GM11168 (cell line): ENCODE data around the gene DES.
"Not testable (repeated sequence)": the region's sequence is repeated elsewhere in the genome, so short reads cannot be mapped to it uniquely, and the experiment has no call there.

Experiments used
- in situ Hi-C: fragments of 300-500 bp; cut with MboI; formaldehyde crosslinking; loops from one replicate; pipeline ENCODE4 v1.12.0; 2022; ENCODE audit warnings: low sequenced_read_pairs; ENCODE audit not compliant: unreplicated experiment

The DES gene

DNA sequence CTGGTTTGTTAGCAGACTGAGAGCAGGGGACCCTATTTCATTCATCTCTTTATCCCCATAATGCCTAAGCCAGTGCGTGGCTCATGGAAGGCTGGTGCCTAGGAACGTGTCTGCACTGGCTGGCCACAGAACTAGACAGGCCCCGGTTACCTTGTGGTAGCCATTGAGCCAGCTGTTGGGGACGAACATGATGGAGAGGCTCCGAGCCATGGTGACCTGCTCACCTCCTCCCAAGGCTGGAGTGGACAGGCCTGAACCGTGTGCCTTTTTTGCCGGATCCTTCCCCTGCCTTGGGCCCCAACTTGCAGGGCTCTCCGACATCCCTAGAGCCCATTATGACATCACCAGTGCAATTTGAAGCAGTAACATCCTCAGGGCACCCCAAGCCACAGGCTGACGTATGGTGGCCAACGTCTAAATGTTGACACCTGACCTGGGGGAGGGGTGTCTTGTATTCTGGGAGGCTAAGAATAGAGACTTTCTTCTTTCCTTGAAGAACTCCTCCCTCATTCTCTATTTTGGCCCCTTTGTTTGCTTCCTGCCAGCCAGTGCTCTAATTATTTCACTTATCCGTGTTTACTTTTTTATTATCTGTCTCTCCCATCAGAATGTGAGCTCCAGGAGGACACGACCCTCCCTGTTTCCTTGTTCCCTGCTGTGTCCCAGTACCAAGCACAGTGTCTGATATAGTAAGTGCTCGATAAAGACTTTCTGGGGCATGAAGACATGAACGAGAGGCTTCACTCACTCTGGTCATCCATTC, 18.3 kb upstream of the DES start:
- in situ Hi-C loops = loop anchor here (5.0 kb wide), 1 partner anchor 127 kb away; no protein-coding TSS in a partner anchor

DNA sequence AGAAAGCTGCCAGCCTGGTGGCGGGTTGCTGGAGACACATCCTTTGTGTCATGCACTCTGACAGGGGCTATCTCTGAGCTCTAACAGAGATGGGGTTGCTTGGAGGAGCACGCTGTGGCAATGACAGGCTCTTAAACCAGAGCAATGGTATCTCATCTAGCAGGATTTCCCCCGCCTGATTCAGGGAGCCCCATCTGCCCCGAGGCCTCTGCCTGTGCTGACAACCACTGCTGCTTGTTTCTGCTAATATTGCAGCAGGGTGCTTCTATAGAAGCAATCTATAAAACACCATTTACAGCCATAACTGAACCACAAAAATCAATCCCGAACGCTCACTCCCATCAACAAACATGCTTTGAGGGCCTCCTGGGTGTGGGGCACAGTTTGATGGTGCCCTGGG, 17.6 kb upstream of the DES start:
- in situ Hi-C loops = loop anchor here (5.0 kb wide), 1 partner anchor 127 kb away; no protein-coding TSS in a partner anchor

DNA sequence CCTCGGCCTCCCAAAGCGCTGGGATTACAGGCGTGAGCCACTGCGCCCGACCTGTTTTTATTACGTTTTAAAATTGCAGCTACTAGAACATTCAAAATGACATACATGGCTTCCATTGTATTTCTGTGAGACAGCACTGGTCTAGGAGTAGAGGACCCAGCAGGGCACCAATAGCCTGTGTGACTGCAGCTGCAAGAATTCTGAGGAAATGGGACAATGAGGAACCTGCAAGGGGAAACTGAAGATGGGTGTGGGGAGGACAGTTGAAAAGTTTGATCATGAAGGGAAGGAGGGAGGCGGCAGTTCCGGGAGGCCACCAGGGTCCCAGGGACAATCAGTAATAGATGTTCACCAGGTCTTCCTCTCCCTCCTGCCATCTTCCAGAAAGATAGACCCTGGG, 16.6 kb upstream of the DES start:
- in situ Hi-C loops = loop anchor here (5.0 kb wide), 1 partner anchor 126 kb away; no protein-coding TSS in a partner anchor

DNA sequence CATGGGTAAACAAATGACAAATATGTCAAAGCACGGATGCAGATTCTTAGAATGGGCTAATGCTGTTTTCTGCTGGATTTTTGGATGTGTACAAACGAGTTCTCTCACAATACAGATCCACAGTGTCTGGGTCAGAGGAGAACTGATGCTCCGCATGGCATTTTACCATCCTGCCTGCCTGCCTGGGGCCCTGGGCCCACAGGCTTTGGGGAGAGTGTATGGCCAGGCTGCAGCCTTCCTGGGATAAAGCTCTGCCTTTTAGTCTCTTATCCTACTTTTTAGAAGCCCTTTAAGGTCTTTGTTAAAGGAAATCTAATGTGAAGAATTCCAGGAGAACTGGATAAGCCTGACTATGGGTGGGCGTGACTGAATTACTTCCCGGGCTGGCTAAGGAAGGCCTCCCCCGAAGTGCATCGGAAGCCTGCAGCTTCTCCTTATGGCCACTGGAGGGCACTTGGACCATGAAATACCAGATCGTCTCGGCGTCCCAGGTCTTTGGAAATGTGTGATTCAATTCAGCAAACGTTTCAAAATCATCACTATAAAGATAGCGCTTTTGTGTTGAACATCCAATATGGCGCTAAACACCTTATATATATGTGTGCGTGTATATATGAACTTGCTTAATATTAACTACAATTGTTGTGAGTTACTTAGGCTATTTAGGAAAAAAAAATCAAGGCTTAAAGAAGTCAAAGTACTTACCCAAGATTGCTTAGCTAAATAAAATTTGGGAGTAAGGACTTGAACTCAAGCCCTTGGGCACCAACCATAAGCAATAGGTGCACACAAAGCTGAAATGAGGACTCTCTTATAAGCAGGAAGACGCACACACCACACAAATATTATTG, 15.3 kb upstream of the DES start:
- in situ Hi-C loops = loop anchor here (5.0 kb wide), 1 partner anchor 124 kb away; no protein-coding TSS in a partner anchor

DNA sequence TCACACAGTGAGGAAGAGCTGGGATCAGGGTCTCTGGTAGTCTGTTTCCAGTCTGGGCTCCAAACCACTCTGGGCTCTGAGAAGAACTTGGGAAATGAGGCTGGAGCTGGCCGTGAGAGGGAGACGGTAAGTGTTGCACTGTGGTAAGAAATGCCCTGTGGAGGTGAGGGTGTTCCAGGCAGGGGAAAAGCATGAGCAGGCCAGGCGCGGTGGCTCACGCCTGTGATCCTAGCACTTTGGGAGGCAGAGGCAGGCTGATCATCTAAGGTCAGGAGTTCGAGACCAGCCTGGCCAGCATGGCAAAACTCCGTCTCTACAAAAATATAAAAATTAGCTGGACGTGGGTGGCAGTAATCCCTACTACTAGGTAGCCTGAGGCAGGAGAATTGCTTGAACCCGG, 14.3 kb upstream of the DES start:
- in situ Hi-C loops = loop anchor here (5.0 kb wide), 1 partner anchor 123 kb away; no protein-coding TSS in a partner anchor

DNA sequence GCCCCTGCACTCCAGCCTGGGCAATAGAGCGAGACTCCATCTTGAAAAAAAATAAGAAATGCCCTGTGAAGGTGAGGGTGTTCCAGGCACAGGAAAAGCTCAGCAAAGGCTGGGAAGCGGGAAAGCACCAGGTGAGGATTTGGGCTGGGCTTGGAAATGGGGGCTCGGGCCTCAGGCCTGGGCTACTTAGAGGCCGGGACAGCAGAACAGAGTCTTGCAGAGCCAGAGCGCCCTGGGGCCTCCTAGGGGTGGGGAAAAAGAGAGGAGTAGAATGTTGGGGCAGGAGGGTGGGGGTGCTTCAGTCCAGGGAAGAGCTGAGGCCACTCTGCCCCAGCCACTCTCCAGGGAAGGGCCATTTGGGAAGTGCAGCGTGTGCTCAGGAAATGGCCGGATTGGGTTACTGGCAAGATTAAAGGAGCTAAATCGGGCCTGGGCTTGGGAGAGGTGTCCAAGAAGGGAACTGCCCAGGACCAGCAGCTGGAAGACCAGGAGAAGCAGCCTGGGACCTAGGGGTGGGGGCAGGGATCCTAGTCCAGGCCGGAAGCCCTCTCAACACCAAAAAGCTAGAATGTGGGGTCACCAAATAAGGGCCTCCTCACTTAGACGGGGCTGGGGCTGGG, 13.8 kb upstream of the DES start:
- in situ Hi-C loops = loop anchor here (5.0 kb wide), 1 partner anchor 123 kb away; no protein-coding TSS in a partner anchor

DNA sequence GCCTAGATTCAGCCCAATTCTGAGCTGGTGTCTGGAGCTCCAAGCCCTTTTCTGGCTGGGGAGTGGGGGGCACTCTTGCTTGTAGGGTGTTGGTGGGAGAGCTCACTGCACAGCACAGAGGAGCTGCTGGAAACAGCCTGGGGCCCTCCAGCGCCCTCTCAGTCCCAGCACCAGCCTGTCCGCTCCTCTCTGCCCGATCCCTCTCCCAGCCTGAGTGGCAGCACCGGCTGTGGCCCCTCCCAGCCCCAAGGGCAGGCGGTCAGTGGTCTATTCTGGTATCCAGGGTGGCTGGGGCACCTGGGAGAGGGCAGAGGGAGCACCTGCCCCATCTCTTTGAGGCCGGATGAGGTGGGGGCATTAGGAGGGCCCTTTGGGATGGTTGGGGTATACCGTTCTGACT, 13.2 kb upstream of the DES start:
- in situ Hi-C loops = loop anchor here (5.0 kb wide), 1 partner anchor 122 kb away; no protein-coding TSS in a partner anchor

DNA sequence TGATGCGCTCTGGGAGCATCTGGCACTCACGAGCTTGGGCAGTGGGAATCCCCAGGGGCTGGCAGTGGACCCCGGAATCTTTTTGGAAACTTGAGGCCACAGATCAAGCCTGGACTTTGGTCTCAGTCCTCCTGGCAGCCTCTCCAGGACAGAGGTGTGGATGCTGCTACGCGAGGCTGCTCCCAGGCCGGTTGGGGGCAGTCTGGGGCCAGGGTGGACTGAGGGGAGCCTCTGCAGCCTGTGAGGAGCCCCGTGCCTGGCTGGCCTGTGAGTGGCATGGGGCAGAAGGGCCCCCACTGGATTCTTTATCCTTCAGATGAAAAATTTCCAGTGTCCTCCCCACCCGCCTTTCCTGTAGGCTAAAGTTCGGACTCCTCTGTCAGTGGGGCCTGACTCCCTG, 12.7 kb upstream of the DES start:
- in situ Hi-C loops = no loop called here

DNA sequence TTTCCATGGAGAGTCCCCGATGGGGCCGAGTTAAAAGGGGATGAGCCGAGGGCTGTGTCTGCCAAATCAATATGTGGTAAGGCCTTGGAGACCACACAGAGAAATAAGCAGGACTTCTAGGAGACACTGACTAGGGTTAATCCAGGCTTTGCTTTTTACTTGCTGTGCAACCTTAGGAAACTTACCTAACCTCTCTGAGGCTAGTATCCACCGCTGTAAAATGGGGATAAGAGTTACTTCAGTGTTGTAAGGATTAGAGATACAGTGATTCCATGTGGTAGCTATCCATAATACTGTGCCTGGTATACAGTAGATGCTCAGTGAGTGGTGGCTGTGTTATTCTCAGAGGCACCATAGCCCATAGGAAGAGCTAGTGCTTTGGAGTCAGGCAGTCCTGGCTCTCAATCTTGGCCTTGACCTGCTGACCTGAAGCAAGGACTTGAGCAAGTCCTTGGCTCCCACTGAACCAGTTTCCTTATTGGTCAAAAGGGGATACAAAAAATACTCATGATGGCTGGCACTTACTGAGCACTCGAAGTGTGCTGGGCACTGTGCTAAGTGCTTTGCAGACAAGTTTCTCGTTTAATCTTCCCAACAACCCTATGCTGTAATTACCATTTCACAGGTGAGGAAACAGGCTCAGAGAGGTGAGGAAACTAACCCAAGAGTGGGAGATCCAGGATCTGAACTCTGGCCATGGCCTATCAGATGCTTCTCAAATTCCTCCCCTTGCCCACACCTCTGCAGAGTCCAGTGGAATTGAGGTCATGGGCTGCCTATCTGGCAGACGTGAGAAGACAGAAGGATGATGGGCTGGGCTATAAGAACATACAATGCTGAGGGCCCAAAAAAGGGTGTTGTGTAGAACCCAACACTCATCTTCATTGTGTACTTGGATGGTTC, 12.0 kb upstream of the DES start:
- in situ Hi-C loops = no loop called here

DNA sequence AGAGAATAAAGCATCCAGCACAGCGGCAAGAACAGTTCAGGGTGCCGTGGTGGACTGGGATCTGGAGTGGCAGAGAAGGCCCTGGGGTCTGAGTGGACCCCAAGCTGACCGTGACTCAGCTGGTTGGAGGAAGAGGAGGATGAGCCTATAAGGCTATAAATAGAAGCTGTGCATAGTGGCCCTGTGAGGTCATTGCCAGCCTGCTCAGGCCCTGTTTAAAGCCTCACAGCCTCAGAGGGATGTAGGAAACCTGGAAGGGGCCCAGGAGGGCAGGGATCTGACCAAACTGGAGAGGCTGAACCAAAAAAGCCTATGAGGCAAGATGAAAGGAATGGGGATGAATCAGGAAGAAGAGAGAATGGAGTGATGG, 11.3 kb upstream of the DES start:
- in situ Hi-C loops = no loop called here

DNA sequence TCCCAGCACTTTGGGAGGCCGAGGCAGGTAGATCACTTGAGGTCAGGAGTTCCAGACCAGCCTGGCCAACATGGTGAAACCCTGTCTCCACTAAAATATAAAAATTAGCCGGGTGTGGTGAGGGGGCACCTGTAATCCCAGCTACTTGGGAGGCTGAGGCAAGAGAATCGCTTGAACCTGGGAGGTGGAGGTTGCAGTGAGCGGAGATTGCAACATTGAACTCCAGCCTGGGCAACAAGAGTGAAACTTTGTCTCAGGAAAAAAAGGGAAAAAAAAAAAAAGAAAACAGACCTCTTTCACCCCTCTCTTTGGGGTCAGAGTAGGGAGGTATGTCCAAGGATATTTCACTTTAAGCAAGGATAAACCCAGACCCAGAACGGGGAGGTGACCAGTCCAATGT, 10.8 kb upstream of the DES start:
- in situ Hi-C loops = not testable (repeated sequence)

DNA sequence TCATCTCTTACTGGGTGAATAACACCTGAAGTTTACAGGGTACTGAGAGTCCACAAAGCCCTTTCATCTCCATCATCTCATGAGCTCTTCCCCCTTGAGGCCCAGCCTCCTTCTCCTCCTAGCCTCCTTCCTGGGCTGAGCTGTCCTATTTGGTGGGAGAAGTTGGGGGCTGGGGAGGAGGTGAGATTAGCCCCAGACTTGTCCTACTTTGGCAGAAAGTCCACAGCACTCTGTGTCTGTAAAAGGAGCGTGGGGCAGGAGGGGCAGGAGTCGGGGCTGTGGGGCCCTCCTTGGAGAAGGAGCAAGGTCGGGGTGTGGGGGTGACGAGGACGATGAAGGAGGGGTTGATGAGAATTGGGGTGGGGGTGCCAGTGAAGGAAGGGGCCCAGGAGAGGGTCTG, 10.0 kb upstream of the DES start:
- in situ Hi-C loops = no loop called here

DNA sequence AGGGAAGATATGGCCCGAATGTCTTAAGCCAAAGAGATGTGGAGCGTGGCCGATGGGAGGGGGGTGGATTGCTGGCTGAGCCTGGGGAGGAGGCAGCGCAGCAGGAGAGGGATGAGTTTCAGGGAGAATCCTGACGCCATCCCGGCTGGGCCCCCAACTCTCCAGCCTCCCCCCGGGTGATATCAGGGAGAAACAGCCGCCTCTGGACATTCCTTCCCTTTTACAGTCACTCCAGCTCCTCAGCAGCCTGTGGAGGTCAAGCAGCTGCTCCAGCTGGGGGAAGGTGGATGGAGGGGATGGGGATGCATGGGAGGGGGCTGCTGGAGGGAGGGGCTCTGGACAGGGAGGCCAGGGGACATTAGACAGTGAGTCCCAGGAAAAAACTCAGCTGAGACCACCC, 9.5 kb upstream of the DES start:
- in situ Hi-C loops = no loop called here

DNA sequence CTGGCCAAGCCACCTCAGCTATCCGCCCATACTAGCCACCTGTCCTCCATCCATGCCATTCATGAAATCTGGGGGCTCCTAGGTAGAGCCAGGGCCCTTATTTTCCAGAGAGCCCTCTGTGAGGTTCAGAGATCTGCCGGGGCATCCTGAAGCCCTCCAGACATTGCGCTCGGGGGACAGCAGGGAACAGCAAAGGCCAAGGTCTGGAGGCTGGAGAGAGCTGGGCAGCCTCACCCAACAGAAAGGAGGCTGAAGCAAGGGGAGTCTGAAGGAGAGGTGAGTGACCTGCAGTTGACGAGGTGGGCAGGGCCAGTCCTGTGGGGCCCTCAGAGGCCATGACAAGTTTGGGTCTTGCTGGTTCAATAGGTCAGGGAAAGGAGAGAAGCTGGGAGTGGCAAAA, 8.6 kb upstream of the DES start:
- in situ Hi-C loops = no loop called here

DNA sequence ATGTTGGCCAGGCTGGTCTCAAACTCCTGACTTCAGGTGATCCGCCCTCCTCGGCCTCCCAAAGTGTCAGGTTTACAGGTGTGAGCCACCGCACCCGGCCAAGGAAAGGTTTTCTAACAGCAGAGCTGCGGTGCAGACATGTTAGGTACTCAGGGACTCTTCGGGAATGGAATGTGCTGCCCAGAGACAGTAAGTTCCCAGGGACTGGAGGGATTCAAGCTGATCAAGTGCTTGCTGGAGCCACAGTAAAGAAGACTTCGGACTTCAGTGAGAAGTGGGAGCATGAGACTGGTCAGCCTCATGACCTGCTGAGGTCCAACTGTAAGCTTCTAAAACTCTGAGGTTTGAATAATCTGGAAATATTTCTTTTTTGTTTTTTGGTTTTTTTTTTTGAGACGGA, 7.8 kb upstream of the DES start:
- in situ Hi-C loops = no loop called here

DNA sequence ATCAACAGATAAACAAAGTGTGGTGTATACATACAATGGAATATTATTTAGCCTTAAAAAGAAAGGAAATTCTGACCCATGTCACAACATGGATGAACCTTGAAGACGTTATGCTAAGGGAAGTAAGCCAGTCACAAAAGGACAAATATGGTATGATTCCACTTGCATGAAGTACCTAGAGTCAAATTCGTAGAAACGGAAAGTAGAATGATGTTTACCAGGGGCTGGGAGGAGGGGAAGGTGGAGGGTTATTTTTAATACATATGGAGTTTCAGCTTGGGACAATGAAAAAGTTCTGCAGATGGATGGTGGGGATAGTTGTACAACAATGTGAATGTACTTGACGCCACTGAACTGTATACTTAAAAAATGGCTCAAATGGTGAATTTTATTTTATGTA, 3.3 kb upstream of the DES start:
- in situ Hi-C loops = no loop called here

DNA sequence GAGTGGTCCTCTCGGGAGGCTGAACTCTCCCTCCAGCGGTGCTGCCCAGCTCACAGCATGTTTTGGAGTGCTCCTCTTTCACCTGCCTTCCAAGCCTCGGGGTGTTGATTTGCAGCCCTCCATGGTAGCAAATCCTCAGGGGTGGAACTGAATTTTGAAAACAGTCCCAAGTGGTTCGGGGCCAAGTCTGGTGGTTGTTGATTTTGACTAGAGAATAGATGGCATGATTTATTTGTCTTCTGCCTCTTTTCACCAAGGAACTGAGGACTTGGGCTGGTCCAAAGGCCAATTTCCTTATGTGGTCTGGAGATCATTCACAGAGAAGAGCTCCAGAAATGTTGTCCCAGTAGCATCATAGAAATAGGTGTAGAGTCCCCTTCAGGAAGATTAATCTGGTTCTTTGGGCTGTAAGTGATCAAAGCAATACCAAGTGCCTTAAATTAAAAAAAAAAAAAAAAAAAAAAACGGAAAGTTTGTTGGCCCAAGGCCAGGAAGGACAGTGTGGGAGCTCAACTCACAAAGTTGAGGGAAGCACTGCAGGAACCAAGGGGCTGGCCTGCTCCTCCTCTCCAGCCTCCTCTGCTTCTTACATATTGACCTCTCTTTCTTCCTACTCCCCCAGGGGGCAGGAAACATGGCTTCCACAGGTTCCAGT, 2.5 kb upstream of the DES start:
- in situ Hi-C loops = no loop called here

DNA sequence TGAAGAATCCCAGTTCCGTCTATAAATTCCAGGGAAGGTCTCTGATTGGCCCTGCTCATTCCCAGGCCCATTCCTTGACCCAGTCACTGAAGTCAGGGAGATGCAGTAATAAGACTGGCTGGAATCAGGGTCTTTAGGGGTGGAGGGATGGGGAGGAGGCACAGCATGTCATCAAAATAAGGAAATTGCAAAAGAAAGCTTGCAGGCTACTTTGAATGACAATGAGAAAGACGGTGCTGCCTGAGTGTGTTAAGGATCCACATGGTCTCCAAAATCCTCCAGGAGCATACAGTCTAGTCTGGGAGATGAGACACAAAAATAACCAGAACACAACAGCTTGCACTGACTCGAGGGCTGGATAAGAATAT, 2.0 kb upstream of the DES start:
- in situ Hi-C loops = no loop called here

DNA sequence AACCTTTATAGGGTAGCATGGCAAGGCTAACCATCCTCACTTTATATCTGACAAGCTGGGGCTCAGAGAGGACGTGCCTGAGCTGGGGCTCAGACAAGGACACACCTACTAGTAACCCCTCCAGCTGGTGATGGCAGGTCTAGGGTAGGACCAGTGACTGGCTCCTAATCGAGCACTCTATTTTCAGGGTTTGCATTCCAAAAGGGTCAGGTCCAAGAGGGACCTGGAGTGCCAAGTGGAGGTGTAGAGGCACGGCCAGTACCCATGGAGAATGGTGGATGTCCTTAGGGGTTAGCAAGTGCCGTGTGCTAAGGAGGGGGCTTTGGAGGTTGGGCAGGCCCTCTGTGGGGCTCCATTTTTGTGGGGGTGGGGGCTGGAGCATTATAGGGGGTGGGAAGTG, 1.2 kb upstream of the DES start:
- in situ Hi-C loops = no loop called here
